IMR-90 (cell line): ENCODE data around the gene CSRNP3.

Experiments
- BHLHE40 ChIP-seq: fragments of 150-350 bp; IDR thresholded peaks from 2 replicates; pipeline ENCODE4 v1.6.1; 2016; ENCODE audit warnings: mild to moderate bottlenecking, low read depth, low read length
- CHD1 ChIP-seq: IDR thresholded peaks from 2 replicates; pipeline ENCODE4 v1.6.1; 2012; ENCODE audit warnings: low read depth, low read length, improper control_type of control experiment
- CTCF ChIP-seq: conservative IDR thresholded peaks from 2 replicates; pipeline ENCODE4 v1.5.1; 2012; ENCODE audit warnings: mild to moderate bottlenecking, low read depth, low read length, improper control_type of control experiment
- ELK1 ChIP-seq: fragments of 150-350 bp; IDR thresholded peaks from 2 replicates; pipeline ENCODE4 v1.6.1; 2016; ENCODE audit warnings: low read depth, mild to moderate bottlenecking, low read length, moderate library complexity, borderline replicate concordance
- MAFK ChIP-seq: IDR thresholded peaks from 2 replicates; pipeline ENCODE4 v1.6.1; 2012; ENCODE audit warnings: low read depth, low read length, improper control_type of control experiment
- MXI1 ChIP-seq: IDR thresholded peaks from 2 replicates; pipeline ENCODE4 v1.6.1; 2012; ENCODE audit warnings: low read depth, mild to moderate bottlenecking, low read length, moderate library complexity, borderline replicate concordance
- POLR2A ChIP-seq: IDR thresholded peaks from 2 replicates; pipeline ENCODE4 v1.6.1; 2012; ENCODE audit warnings: mild to moderate bottlenecking, low read depth, low read length
- RAD21 ChIP-seq: IDR thresholded peaks from 2 replicates; pipeline ENCODE4 v1.6.1; 2012; ENCODE audit warnings: low read length, improper control_type of control experiment
- RCOR1 ChIP-seq: IDR thresholded peaks from 2 replicates; pipeline ENCODE4 v1.6.1; 2012; ENCODE audit warnings: mild to moderate bottlenecking, low read length, improper control_type of control experiment; ENCODE audit not compliant: insufficient replicate concordance
- RFX5 ChIP-seq: IDR thresholded peaks from 2 replicates; pipeline ENCODE4 v1.8.0; 2012; ENCODE audit warnings: low read depth, mild to moderate bottlenecking, low read length, moderate library complexity
- SMC3 ChIP-seq: fragments of 150-350 bp; IDR thresholded peaks from 2 replicates; pipeline ENCODE4 v1.6.1; 2016; ENCODE audit warnings: low read depth, mild to moderate bottlenecking, antibody characterized with exemption, low read length, moderate library complexity
- TF ChIP-seq, protein P1 (sequence below): fragments of 150-350 bp; IDR thresholded peaks from 2 replicates; pipeline ENCODE4 v1.6.1; 2017; ENCODE audit warnings: mild to moderate bottlenecking, antibody characterized with exemption, low read length, low read depth

- TF ChIP-seq CTCF (no peak), RCOR1 (no peak), MAFK (no peak), POLR2A (no peak), SMC3 (no peak), RFX5 (no peak), RAD21 (no peak), BHLHE40 (no peak), CHD1 (no peak), ELK1 (no peak), MXI1 (no peak)
- TF ChIP-seq, protein P1, sequence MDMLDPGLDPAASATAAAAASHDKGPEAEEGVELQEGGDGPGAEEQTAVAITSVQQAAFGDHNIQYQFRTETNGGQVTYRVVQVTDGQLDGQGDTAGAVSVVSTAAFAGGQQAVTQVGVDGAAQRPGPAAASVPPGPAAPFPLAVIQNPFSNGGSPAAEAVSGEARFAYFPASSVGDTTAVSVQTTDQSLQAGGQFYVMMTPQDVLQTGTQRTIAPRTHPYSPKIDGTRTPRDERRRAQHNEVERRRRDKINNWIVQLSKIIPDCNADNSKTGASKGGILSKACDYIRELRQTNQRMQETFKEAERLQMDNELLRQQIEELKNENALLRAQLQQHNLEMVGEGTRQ: no peak
These were observed 163.9 kb downstream of the CSRNP3 start for GRCh38 chr2:165633431-165633830.
